NT2/D1 (cell line): ENCODE measurements around the gene EPB41L4B.

ENCODE experiments used
- SUZ12 ChIP-seq: IDR thresholded peaks from 2 replicates; pipeline ENCODE4 v1.6.1; 2011; ENCODE audit not compliant: insufficient read length, insufficient read depth; ENCODE audit errors: extremely low read depth
- YY1 ChIP-seq: IDR thresholded peaks from 2 replicates; pipeline ENCODE4 v1.6.1; 2011; ENCODE audit not compliant: insufficient read length, insufficient read depth
- ZNF274 ChIP-seq: IDR thresholded peaks from 2 replicates; pipeline ENCODE4 v1.6.1; 2011; ENCODE audit warnings: mild to moderate bottlenecking, low read depth, low read length

DNA sequence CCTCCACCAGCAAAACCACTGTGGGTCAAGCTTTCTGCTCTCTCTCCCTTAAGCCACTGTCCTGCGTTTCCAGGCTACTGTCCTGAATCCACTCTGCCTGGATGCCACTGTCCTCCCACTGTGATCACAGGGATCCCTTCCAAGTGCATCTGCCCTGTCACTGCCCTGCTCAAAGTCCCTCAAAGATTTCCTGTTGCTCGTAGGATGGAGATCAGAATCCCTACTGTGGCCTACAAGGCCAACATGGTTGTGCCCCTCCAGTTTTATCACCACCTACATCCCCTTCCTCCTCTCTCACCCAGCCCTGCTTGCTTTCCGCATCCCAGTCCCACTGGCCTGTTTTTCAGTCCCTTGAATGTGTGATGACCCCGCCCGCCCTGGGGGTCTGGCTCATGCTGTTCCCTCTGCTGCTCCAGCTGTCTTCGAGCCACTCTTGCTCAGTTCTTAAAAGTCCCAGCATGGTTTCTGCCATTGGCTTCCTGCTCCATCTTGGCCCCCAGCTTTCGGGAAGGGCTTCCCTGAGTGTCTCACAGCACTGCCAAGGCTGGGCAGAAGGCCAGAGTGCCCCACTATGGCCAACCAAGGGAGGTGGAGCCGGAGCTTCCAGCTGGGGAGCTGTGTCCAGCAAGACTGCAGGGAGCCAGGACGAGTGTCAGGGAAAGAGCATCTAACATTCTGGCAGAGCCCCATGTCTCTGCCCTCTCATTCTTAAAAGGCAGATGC, 140.9 kb downstream of the EPB41L4B start:
- TF ChIP-seq SUZ12 (no peak), ZNF274 (no peak), YY1 (no peak)
